HG02973 (cell line): ENCODE results near the gene CCL17.
"Not testable (repeated sequence)": the region's sequence is repeated elsewhere in the genome, so short reads cannot be mapped to it uniquely, and the experiment has no call there.

ENCODE experiments used
- ATAC-seq: cut with Tn5 transposase; IDR thresholded peaks from one replicate; pipeline ENCODE4 v1.9.1; 2021; ENCODE audit warnings: moderate library complexity; ENCODE audit not compliant: unreplicated experiment

Gene CCL17

GRCh38 chr16:57395026-57395425 lies 9.5 kb upstream of the CCL17 start:
- no peak for ATAC-seq

GRCh38 chr16:57396786-57397185 lies 7.8 kb upstream of the CCL17 start:
- no peak for ATAC-seq

- ATAC-seq: not testable (repeated sequence)
Measured at GRCh38 chr16:57397493-57397892, 7.1 kb upstream of the CCL17 start.

- ATAC-seq: no peak
Measured at GRCh38 chr16:57401943-57402640, 2.5 kb upstream of the CCL17 start.

- ATAC-seq: no peak
Measured at GRCh38 chr16:57405097-57405496, 530 bp downstream of the CCL17 start.

- no peak for ATAC-seq
Measured at GRCh38 chr16:57406881-57407280, 2.3 kb downstream of the CCL17 start.

- no peak for ATAC-seq
Measured at GRCh38 chr16:57407521-57408353, 3.2 kb downstream of the CCL17 start.

- ATAC-seq: no peak
Measured at GRCh38 chr16:57409065-57409464, 4.5 kb downstream of the CCL17 start.

- ATAC-seq: no peak
Measured at GRCh38 chr16:57409870-57410587, 5.5 kb downstream of the CCL17 start.

- no peak for ATAC-seq
Measured at GRCh38 chr16:57411362-57411976, 6.9 kb downstream of the CCL17 start.

- ATAC-seq: no peak
Measured at GRCh38 chr16:57412584-57412983, 8.0 kb downstream of the CCL17 start.

- peak; percentile 55 for ATAC-seq
Measured at GRCh38 chr16:57413301-57413730, 8.7 kb downstream of the CCL17 start.

- no peak for ATAC-seq
Measured at GRCh38 chr16:57413733-57414132, 9.2 kb downstream of the CCL17 start.

GRCh38 chr16:57416084-57416483 lies 11.5 kb downstream of the CCL17 start:
- no peak for ATAC-seq

GRCh38 chr16:57419506-57419905 lies 14.9 kb downstream of the CCL17 start:
- ATAC-seq: no peak

GRCh38 chr16:57422026-57422944 lies 17.7 kb downstream of the CCL17 start:
- ATAC-seq: no peak

- ATAC-seq: no peak
Measured at GRCh38 chr16:57423152-57423551, 18.6 kb downstream of the CCL17 start.

- no peak for ATAC-seq
Measured at GRCh38 chr16:57424583-57424982, 20.0 kb downstream of the CCL17 start.

GRCh38 chr16:57426356-57426755 lies 21.8 kb downstream of the CCL17 start:
- no peak for ATAC-seq

- no peak for ATAC-seq
Measured at GRCh38 chr16:57427307-57427706, 22.7 kb downstream of the CCL17 start.
